Hepatocyte (in vitro differentiated cells): ENCODE results near the gene CARD9.

Experiments used
- EZH2phosphoT487 ChIP-seq: fragments of 200-600 bp; sonication (generic); IDR thresholded peaks from one replicate; pipeline ENCODE4 v1.6.1; 2018; ENCODE audit warnings: antibody characterized with exemption, mild to moderate bottlenecking, low read depth, moderate library complexity; ENCODE audit not compliant: unreplicated experiment, severe bottlenecking
- TF ChIP-seq, protein P1 (sequence below): fragments of 200-600 bp; sonication (generic); IDR thresholded peaks from 2 replicates; pipeline ENCODE4 v1.5.1; 2016; ENCODE audit warnings: antibody characterized with exemption, mild to moderate bottlenecking; ENCODE audit not compliant: poor library complexity

DNA sequence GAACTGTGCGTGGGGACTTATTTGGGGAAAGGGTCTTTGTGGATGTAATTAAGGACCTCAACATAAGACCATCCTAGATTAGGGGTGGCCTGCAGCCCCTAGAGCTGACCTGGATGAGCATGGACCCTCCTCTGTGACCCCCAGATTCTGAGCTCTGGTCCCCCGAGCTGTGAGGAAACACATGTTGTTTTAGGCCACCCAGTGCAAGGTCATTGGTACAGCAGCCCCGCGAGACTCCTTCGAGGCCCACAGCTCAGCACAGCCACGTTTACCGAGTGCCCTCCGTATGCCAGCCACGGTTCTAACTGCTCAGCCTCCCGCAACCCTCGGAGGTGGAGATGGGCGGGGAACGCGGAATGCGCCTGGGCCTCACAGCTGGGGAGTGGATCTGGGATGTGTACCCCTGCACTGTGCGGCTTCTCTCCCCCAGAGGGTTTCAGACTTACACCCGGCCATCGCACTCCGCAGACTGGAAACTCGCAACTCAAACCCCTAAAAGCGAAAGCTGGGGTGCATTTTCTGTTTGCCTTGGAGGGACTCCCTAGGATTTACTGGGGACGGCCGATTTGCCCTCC lies 50.6 kb downstream of the CARD9 start:
- TF ChIP-seq, protein P1, sequence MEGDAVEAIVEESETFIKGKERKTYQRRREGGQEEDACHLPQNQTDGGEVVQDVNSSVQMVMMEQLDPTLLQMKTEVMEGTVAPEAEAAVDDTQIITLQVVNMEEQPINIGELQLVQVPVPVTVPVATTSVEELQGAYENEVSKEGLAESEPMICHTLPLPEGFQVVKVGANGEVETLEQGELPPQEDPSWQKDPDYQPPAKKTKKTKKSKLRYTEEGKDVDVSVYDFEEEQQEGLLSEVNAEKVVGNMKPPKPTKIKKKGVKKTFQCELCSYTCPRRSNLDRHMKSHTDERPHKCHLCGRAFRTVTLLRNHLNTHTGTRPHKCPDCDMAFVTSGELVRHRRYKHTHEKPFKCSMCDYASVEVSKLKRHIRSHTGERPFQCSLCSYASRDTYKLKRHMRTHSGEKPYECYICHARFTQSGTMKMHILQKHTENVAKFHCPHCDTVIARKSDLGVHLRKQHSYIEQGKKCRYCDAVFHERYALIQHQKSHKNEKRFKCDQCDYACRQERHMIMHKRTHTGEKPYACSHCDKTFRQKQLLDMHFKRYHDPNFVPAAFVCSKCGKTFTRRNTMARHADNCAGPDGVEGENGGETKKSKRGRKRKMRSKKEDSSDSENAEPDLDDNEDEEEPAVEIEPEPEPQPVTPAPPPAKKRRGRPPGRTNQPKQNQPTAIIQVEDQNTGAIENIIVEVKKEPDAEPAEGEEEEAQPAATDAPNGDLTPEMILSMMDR: no peak
- TF ChIP-seq EZH2phosphoT487: no peak
